Measurements from ENCODE around the gene MPRIP. TPM values are rescaled to one million over a fixed set of nuclear protein-coding genes. Genes with fewer than 3 reads are reported as not detected.

MPRIP gene
- total and polyA plus RNA-seq, 2 of the 13 experiments (the other 11 are each of a cell fraction or from before 2014, with no cell fraction given): 50.2 to 52.4 TPM

DNA sequence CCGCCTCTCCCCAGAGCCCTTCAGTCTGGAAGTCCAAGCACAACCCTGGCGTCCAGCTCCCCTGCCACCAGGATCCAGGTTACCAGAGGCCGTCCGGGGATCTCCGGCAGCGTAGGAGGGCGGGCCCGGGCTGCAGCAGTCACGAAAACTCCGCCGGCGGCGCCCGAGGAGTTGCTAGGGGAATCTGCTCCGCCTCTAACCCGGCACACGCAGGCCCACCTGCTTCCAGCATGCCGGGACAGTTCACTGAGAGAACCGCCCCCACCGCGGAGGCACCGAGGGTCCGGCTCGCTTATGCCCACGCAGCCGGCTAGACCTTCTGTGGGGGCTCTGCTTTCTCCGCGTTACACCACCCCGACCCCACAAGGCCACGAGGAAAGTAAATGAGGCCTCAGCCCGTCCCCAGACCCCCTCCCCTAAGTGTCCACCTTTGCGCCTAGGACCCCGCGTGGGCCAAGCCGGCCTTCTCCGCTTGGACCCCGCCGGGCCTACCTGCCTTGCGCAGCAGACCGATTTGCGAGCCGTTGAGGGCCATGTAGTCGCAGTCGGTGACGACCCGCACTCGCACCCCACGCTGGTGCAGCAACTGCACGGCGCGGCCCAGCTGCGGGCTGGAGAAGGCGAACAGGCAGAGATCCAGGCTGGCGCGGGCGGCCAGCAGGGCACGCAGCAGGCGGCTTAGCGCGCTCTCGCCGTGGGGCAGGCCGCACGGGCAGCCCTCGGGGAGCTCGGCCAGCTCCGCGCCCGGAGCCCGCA, 163.3 kb downstream of the MPRIP start (continued):
- TF ChIP-seq, protein P1, sequence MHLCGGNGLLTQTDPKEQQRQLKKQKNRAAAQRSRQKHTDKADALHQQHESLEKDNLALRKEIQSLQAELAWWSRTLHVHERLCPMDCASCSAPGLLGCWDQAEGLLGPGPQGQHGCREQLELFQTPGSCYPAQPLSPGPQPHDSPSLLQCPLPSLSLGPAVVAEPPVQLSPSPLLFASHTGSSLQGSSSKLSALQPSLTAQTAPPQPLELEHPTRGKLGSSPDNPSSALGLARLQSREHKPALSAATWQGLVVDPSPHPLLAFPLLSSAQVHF (CRISPR knock-in tag; IDR thresholded peaks at IDR 0.05): no peak
- TF ChIP-seq, protein P2, sequence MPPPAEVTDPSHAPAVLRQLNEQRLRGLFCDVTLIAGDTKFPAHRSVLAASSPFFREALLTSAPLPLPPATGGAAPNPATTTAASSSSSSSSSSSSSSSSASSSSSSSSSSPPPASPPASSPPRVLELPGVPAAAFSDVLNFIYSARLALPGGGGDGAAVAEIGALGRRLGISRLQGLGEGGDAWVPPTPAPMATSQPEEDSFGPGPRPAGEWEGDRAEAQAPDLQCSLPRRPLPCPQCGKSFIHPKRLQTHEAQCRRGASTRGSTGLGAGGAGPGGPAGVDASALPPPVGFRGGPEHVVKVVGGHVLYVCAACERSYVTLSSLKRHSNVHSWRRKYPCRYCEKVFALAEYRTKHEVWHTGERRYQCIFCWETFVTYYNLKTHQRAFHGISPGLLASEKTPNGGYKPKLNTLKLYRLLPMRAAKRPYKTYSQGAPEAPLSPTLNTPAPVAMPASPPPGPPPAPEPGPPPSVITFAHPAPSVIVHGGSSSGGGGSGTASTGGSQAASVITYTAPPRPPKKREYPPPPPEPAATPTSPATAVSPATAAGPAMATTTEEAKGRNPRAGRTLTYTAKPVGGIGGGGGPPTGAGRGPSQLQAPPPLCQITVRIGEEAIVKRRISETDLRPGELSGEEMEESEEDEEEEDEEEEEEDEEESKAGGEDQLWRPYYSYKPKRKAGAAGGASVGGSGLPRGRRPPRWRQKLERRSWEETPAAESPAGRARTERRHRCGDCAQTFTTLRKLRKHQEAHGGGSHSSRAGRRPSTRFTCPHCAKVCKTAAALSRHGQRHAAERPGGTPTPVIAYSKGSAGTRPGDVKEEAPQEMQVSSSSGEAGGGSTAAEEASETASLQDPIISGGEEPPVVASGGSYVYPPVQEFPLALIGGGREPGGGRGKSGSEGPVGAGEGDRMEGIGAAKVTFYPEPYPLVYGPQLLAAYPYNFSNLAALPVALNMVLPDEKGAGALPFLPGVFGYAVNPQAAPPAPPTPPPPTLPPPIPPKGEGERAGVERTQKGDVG (CRISPR knock-in tag; IDR thresholded peaks at IDR 0.05; ENCODE audit: borderline replicate concordance): no peak
- TF ChIP-seq ZNF546 (CRISPR knock-in tag; conservative IDR thresholded peaks at IDR 0.05): no peak; the same call in 1 of the 2 replicates
- no peak for TF ChIP-seq MAFG (CRISPR knock-in tag; IDR thresholded peaks at IDR 0.05)
- TF ChIP-seq BCL6 (CRISPR knock-in tag; IDR thresholded peaks at IDR 0.05): no peak
- TF ChIP-seq ZBTB20 (CRISPR knock-in tag; IDR thresholded peaks at IDR 0.05; ENCODE audit: borderline replicate concordance, low read depth): no peak
- TF ChIP-seq ZNF260 (CRISPR knock-in tag; IDR thresholded peaks at IDR 0.05; ENCODE audit: borderline replicate concordance, low read depth): no peak
- TF ChIP-seq MYNN (CRISPR knock-in tag; IDR thresholded peaks at IDR 0.05; ENCODE audit: low read depth): no peak
- no peak for TF ChIP-seq ZNF337 (CRISPR knock-in tag; IDR thresholded peaks at IDR 0.05; ENCODE audit: borderline replicate concordance, low read depth)
- no peak for TF ChIP-seq HES4 (CRISPR knock-in tag; IDR thresholded peaks at IDR 0.05; ENCODE audit: borderline replicate concordance)
- 0 out of 2 replicates have a peak, but pooled peaks have one; percentile 33 for TF ChIP-seq ZNF354B (CRISPR knock-in tag; IDR thresholded peaks at IDR 0.05)
- TF ChIP-seq, protein P3, sequence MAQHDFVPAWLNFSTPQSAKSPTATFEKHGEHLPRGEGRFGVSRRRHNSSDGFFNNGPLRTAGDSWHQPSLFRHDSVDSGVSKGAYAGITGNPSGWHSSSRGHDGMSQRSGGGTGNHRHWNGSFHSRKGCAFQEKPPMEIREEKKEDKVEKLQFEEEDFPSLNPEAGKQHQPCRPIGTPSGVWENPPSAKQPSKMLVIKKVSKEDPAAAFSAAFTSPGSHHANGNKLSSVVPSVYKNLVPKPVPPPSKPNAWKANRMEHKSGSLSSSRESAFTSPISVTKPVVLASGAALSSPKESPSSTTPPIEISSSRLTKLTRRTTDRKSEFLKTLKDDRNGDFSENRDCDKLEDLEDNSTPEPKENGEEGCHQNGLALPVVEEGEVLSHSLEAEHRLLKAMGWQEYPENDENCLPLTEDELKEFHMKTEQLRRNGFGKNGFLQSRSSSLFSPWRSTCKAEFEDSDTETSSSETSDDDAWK (CRISPR knock-in tag; IDR thresholded peaks at IDR 0.05): no peak
- no peak for TF ChIP-seq SMAD3 (CRISPR knock-in tag; IDR thresholded peaks at IDR 0.05)
- TF ChIP-seq ZNF652 (CRISPR knock-in tag; IDR thresholded peaks at IDR 0.05; ENCODE audit: borderline replicate concordance, low read depth): no peak
- no peak for TF ChIP-seq ZNF331 (CRISPR knock-in tag; IDR thresholded peaks at IDR 0.05)
- TF ChIP-seq ZNF75D (CRISPR knock-in tag; IDR thresholded peaks at IDR 0.05; ENCODE audit: borderline replicate concordance): peak; percentile 46; the same call in 1 of the 2 replicates
- TF ChIP-seq ADNP (CRISPR knock-in tag; IDR thresholded peaks at IDR 0.05): no peak
- no peak for TF ChIP-seq CAMTA2 (CRISPR knock-in tag; IDR thresholded peaks at IDR 0.05; ENCODE audit: borderline replicate concordance)
- peak; percentile 98 for TF ChIP-seq HNRNPLL (IDR thresholded peaks at IDR 0.05; ENCODE audit: low read depth, low read length, poor library complexity, severe bottlenecking)
- peak; percentile 40; the same call in 1 of the 2 replicates for TF ChIP-seq ZNF335 (CRISPR knock-in tag; IDR thresholded peaks at IDR 0.05)
- TF ChIP-seq, protein P4, sequence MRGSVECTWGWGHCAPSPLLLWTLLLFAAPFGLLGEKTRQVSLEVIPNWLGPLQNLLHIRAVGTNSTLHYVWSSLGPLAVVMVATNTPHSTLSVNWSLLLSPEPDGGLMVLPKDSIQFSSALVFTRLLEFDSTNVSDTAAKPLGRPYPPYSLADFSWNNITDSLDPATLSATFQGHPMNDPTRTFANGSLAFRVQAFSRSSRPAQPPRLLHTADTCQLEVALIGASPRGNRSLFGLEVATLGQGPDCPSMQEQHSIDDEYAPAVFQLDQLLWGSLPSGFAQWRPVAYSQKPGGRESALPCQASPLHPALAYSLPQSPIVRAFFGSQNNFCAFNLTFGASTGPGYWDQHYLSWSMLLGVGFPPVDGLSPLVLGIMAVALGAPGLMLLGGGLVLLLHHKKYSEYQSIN (CRISPR knock-in tag; IDR thresholded peaks at IDR 0.05; ENCODE audit: borderline replicate concordance): no peak
- TF ChIP-seq, protein P5, sequence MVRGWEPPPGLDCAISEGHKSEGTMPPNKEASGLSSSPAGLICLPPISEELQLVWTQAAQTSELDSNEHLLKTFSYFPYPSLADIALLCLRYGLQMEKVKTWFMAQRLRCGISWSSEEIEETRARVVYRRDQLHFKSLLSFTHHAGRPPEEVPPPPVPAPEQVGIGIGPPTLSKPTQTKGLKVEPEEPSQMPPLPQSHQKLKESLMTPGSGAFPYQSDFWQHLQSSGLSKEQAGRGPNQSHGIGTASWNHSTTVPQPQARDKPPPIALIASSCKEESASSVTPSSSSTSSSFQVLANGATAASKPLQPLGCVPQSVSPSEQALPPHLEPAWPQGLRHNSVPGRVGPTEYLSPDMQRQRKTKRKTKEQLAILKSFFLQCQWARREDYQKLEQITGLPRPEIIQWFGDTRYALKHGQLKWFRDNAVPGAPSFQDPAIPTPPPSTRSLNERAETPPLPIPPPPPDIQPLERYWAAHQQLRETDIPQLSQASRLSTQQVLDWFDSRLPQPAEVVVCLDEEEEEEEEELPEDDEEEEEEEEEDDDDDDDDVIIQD (CRISPR knock-in tag; IDR thresholded peaks at IDR 0.05; ENCODE audit: low read depth): no peak
